Measurements from ENCODE around the gene GSTM3. TPM values are rescaled to one million over a fixed set of nuclear protein-coding genes. Genes with fewer than 3 reads are reported as not detected.

Gene GSTM3
- total and polyA plus RNA-seq, 8 donors = 32.2 to 350 (median 113) TPM

Other genes with a start within 250 kb of the GSTM3 start
- 1 to 10 TPM; 1.8 to 6.4 (median 2.3) TPM for gene CYB561D1, start 246.9 kb downstream of the GSTM3 start, total RNA-seq
- gene CYB561D1, start 246.9 kb downstream of the GSTM3 start, polyA plus RNA-seq = 1 to 10 TPM; 1.8 to 4.4 (median 4.1) TPM
- 10 to 100 TPM in 1 of 5 donors, 1 to 10 TPM in 4; 1.7 to 25.7 (median 3.5) TPM for gene AMIGO1, start 231.3 kb downstream of the GSTM3 start, total RNA-seq
- gene AMIGO1, start 231.3 kb downstream of the GSTM3 start, polyA plus RNA-seq = 1 to 10 TPM; 1.3 to 1.8 (median 1.7) TPM
- gene GPR61, start 201.2 kb downstream of the GSTM3 start, total RNA-seq = not detected
- under 1 TPM in 1 of 3 donors, not detected in 2; 0.12 TPM for gene GPR61, start 201.2 kb downstream of the GSTM3 start, polyA plus RNA-seq
- 10 to 100 TPM in 1 of 5 donors, 1 to 10 TPM in 3, under 1 TPM in 1; 0.58 to 12.7 (median 3.2) TPM for gene GNAI3, start 192.4 kb downstream of the GSTM3 start, total RNA-seq
- gene GNAI3, start 192.4 kb downstream of the GSTM3 start, polyA plus RNA-seq = 1 to 10 TPM; 2.6 to 3.1 (median 2.7) TPM
- not detected for gene GNAT2, start 121.4 kb downstream of the GSTM3 start, total RNA-seq
- gene GNAT2, start 121.4 kb downstream of the GSTM3 start, polyA plus RNA-seq = under 1 TPM in 1 of 3 donors, not detected in 2; 0.43 TPM
- 100 to 1,000 TPM in 3 of 5 donors, 10 to 100 TPM in 2; 69.4 to 364 (median 212) TPM for gene AMPD2, start 121.2 kb downstream of the GSTM3 start, total RNA-seq
- gene AMPD2, start 121.2 kb downstream of the GSTM3 start, polyA plus RNA-seq = 10 to 100 TPM; 16.1 to 22.5 (median 18.9) TPM
- gene GSTM4, start 84.9 kb downstream of the GSTM3 start, total RNA-seq = 10 to 100 TPM in 4 of 5 donors, 1 to 10 TPM in 1; 7.5 to 63.6 (median 22.3) TPM
- 10 to 100 TPM; 23.6 to 32.6 (median 24.7) TPM for gene GSTM4, start 84.9 kb downstream of the GSTM3 start, polyA plus RNA-seq
- gene GSTM2, start 73.0 kb downstream of the GSTM3 start, total RNA-seq = 100 to 1,000 TPM in 3 of 5 donors, 10 to 100 TPM in 2; 22.3 to 219 (median 126) TPM
- 100 to 1,000 TPM; 102 to 149 (median 122) TPM for gene GSTM2, start 73.0 kb downstream of the GSTM3 start, polyA plus RNA-seq
- gene GSTM1, start 53.2 kb downstream of the GSTM3 start, total RNA-seq = 10 to 100 TPM in 1 of 5 donors, 1 to 10 TPM in 2, not detected in 2; 2.6 to 69.4 (median 5.4) TPM
- gene GSTM1, start 53.2 kb downstream of the GSTM3 start, polyA plus RNA-seq = 10 to 100 TPM in 2 of 3 donors, under 1 TPM in 1; 0.23 to 99.7 (median 86.4) TPM
- 10 to 100 TPM in 2 of 5 donors, 1 to 10 TPM in 1, not detected in 2; 1.4 to 35.6 (median 18.5) TPM for gene GSTM5, start 28.8 kb downstream of the GSTM3 start, total RNA-seq
- 10 to 100 TPM in 2 of 3 donors, 1 to 10 TPM in 1; 3.6 to 22.0 (median 14.9) TPM for gene GSTM5, start 28.8 kb downstream of the GSTM3 start, polyA plus RNA-seq
- 100 to 1,000 TPM in 2 of 5 donors, 10 to 100 TPM in 3; 22.3 to 299 (median 85.8) TPM for gene EPS8L3, start 22.9 kb upstream of the GSTM3 start, total RNA-seq
- 10 to 100 TPM in 1 of 3 donors, 1 to 10 TPM in 2; 9.5 to 40.9 (median 9.6) TPM for gene EPS8L3, start 22.9 kb upstream of the GSTM3 start, polyA plus RNA-seq
- gene CSF1, start 169.8 kb upstream of the GSTM3 start, total RNA-seq = 10 to 100 TPM in 4 of 5 donors, 1 to 10 TPM in 1; 9.4 to 82.3 (median 47.1) TPM
- 1 to 10 TPM; 6.6 to 9.8 (median 9.1) TPM for gene CSF1, start 169.8 kb upstream of the GSTM3 start, polyA plus RNA-seq
- 10 to 100 TPM; 31.0 to 76.3 (median 73.4) TPM for gene AHCYL1, start 243.7 kb upstream of the GSTM3 start, total RNA-seq
- gene AHCYL1, start 243.7 kb upstream of the GSTM3 start, polyA plus RNA-seq = 10 to 100 TPM; 33.9 to 58.4 (median 40.8) TPM

Measured in stomach (tissue), 8 donors.